ENCODE data around the gene OR52A5.

GRCh38 chr11:5092821-5093585, 45.2 kb downstream of the OR52A5 start:
- no peak for TF ChIP-seq CTCF (conservative IDR thresholded peaks at IDR 0.05; ENCODE audit: low read depth in 2 of 2)
- no peak for TF ChIP-seq EZH2 (IDR thresholded peaks at IDR 0.05; ENCODE audit: low read depth, unreplicated experiment)
- no peak for TF ChIP-seq POLR2AphosphoS5 (IDR thresholded peaks at IDR 0.05; ENCODE audit: low read depth)
- TF ChIP-seq ETS1 (IDR thresholded peaks at IDR 0.05) = no peak
- TF ChIP-seq JUNB (IDR thresholded peaks at IDR 0.05; ENCODE audit: unreplicated experiment) = no peak
- TF ChIP-seq REST (IDR thresholded peaks at IDR 0.05; ENCODE audit: unreplicated experiment) = no peak
- TF ChIP-seq CREB1 (CRISPR knock-in tag; IDR thresholded peaks at IDR 0.05; ENCODE audit: low read depth) = no peak

All from GM23338 (cell line).